Lower leg skin (tissue), 4 donors: ENCODE measurements around the gene PPP2R5A. TPM values are rescaled to one million over a fixed set of nuclear protein-coding genes. Genes with fewer than 3 reads are reported as not detected.

ENCODE experiments used
- DNase-seq, 2 donors: peaks; one replicate each; pipeline ENCODE4 v3.0.0-alpha.2; 2019; ENCODE audit warnings: low spot score in 2 of 2
- H3K4me3 ChIP-seq: fragments of 200-600 bp; sonication (generic); 2 replicates; pipeline ENCODE4 v1.5.1; 2017; ENCODE audit warnings: mild to moderate bottlenecking, low read depth; ENCODE audit not compliant: poor library complexity, severe bottlenecking
- CTCF ChIP-seq, 3 donors: fragments of 450-650 bp; IDR thresholded peaks; one replicate each; pipeline ENCODE4 v1.5.1; 2016; ENCODE audit warnings: antibody characterized with exemption in 3 of 3, mild to moderate bottlenecking in 3 of 3, moderate library complexity in 2 of 3
- POLR2A ChIP-seq, 2 donors: fragments of 450-650 bp; IDR thresholded peaks; one replicate each; pipeline ENCODE4 v1.6.1; 2016 to 2017; ENCODE audit warnings: antibody characterized with exemption in 2 of 2, mild to moderate bottlenecking in 1 of 2, moderate library complexity in 1 of 2
- WGBS, 2 donors: methylation state at CpG; one replicate each; pipeline ENCODE4 v1.1.5; 2018; 5-methylcytosine and 5-hydroxymethylcytosine counted together
- intact Hi-C: fragments of 100-400 bp; cut with DNase I; formaldehyde crosslinking; loops from one replicate; pipeline ENCODE4 v1.15.0; 2023; ENCODE audit warnings: low total_unique reads
- total RNA-seq, 4 donors: library from RNA; depleted of rRNA; stranded (reverse); fragments of >200 nt; gene quantifications; one replicate each; pipeline ENCODE4 v1.1.0, GENCODE V29; 2016

PPP2R5A gene
- total RNA-seq, 4 donors from 2014 or later, result 34.9 to 57.6 (median 53.2) TPM

GRCh38 chr1:212247179-212247721 is 38.0 kb upstream of the PPP2R5A start:
- WGBS, 2 donors, result 61 to 62% methylated on average over 8 of the region's 8 CpGs
- no peak overlapping the region for H3K4me3 ChIP-seq
- DNase-seq, result peak in 1 of 2 donors; percentile 50
- TF ChIP-seq CTCF (IDR thresholded peaks at IDR 0.05) (no peak), POLR2A (IDR thresholded peaks at IDR 0.05) (no peak)
- intact Hi-C loops, result loop anchor here (5.0 kb wide), 1 partner anchor 1360 kb away; no protein-coding TSS in a partner anchor

- no peak for DNase-seq
- intact Hi-C loops, result loop anchor here (5.0 kb wide), 1 partner anchor 1359 kb away; no protein-coding TSS in a partner anchor
- H3K4me3 ChIP-seq, result no peak overlapping the region
- no peak for TF ChIP-seq CTCF (IDR thresholded peaks at IDR 0.05)
- TF ChIP-seq POLR2A (IDR thresholded peaks at IDR 0.05), result no peak
- 86 to 89% methylated on average over 1 of the region's 1 CpG for WGBS, 2 donors
Observed at GRCh38 chr1:212247988-212248387, 37.2 kb upstream of the PPP2R5A start.

GRCh38 chr1:212254853-212255363 is 30.3 kb upstream of the PPP2R5A start:
- no peak for TF ChIP-seq POLR2A (IDR thresholded peaks at IDR 0.05)
- no peak for TF ChIP-seq CTCF (IDR thresholded peaks at IDR 0.05)
- intact Hi-C loops, result no loop called here
- H3K4me3 ChIP-seq, result no peak overlapping the region
- DNase-seq, result no peak
- 67 to 76% methylated on average over 7 of the region's 7 CpGs for WGBS, 2 donors

GRCh38 chr1:212255705-212256307 is 29.4 kb upstream of the PPP2R5A start:
- DNase-seq, result no peak
- H3K4me3 ChIP-seq, result no peak overlapping the region
- no peak for TF ChIP-seq POLR2A (IDR thresholded peaks at IDR 0.05)
- no peak for TF ChIP-seq CTCF (IDR thresholded peaks at IDR 0.05)
- WGBS, 2 donors, result 75 to 77% methylated on average over 9 of the region's 9 CpGs
- intact Hi-C loops, result no loop called here

GRCh38 chr1:212256369-212256768 is 28.8 kb upstream of the PPP2R5A start:
- intact Hi-C loops, result no loop called here
- TF ChIP-seq POLR2A (IDR thresholded peaks at IDR 0.05) (no peak), CTCF (IDR thresholded peaks at IDR 0.05) (no peak)
- no peak overlapping the region for H3K4me3 ChIP-seq
- no peak for DNase-seq
- WGBS, 2 donors, result 76 to 86% methylated on average over 1 of the region's 1 CpG
